HG03103 (cell line): ENCODE results near the gene ARHGEF28.

Experiments used
- ATAC-seq: cut with Tn5 transposase; IDR thresholded peaks from one replicate; pipeline ENCODE4 v1.9.1; 2021; ENCODE audit warnings: low read depth; ENCODE audit not compliant: unreplicated experiment

ARHGEF28 gene

DNA sequence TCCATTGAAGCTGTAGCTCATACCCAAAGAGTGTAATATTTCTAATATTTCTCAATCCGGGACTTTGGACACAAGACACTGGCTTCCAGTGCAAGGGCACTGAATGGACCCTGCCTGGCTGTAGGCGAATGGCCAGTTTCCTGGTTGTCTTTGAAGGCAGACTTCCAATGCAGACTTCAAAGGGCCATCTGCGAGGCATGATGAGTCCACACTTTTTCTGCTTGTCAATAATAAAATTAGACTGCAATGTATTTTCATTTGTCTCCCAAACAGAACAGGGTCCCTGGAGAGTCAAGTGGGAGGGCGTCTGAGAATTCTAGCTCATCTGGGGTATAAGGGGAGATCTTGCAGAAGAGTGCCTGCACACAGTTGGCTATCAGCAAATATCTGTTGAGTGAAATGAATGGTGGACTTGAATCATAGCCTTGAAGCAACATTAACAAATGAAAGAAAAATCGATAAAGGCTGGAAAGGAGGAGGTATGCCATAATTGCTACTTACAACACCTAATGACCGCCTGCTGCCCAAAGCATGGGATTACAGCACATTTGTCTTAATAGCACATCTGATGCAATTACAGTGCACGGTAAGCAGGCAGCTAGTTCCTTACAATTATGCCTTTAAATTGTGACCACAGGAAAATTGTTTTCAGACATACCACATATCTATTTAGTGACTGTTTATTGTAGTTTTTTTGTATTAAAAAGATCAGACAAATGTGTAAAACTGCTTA is 137.5 kb downstream of the ARHGEF28 start:
- ATAC-seq, result no peak

DNA sequence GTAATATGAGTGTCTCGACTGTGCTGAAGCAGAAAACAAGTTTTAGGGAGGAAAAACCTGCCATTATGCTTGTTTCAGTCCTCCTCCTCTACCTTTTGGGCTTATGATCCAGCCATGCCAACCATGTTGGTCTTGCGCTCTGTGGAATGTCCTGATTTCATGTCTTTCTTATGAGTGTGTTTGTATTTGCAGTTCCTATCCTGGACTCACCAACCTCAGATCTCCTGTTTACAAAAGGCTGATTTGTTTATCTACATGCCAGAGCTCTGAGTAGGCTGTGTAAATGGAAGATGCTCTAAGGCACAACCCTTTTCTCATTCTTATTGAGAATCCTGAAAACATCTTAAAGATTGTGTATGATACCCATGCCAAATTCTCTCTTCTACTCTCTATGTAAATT is 138.6 kb downstream of the ARHGEF28 start:
- ATAC-seq, result no peak

DNA sequence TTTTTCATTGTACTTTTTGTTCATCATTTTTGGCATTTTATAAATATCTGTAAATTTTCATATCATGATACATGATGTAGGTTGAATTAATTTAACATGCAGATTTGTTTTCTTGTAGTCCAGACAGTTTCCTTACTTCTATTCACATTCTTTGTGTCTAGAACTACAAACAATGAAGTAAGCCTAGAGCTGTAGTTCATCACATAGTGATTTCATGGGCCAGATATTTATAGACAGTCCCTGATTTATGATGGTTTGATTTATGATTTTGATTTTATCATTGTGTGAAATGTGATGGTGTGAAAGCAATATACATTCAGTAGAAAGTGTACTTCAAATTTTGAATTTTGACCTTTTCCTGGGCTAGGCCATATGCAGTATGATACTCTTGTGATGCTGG is 139.0 kb downstream of the ARHGEF28 start:
- ATAC-seq, result no peak

DNA sequence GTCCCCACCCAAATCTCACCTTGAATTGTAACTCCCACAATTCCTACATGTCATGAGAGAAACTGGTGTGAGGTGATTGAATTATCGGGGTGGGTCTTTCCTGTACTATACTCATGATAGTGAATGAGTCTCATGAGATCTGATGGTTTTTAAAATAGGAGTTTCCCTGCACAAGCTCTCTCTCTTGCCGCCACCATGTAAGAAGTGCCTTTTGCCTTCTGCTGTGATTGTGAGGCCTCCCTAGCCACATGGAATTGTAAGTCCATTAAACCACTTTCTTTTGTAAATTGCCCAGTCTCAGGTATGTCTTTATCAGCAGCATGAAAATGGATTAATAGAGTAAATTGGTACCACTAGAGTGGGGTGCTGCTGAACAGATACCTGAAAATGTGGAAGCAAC is 140.9 kb downstream of the ARHGEF28 start:
- ATAC-seq, result no peak

DNA sequence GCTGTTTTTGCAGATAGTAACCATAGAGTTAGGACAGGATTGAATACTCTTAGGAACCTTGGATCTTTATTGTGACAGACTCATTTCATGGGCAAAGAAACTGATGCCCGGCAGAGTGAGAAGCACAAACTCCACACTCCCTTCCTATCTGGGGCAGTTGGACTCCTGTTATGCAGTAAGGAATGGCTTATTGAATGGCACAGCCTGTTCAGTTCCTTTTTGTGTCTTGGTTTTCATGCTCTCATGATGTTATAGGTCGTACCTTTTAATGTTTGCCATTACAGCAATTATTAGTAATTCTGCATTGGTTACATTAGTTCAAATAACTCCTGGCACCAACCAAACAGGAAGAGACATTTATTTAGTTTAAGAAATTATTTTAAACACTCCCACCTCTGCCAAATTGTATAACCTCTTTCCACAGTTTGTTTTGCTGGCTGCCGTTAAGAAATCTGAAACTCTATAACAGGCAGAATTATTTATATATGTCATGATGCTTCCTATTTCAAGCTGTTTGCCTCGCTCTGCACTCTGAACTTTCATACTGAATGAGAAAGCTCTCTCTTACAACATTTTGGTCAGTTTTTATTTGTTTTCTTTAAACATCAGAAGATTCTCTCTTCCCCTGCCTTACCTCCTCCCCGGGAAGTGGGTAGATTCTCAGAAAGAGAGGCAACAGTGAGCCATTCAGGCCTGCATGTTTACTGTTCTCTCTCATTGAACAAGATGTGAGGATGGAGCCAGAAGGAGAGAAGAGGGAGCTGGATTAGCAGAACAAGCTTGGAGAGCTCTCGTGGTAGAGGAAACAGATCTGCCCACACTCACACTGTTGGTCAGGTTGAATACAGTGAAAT is 144.4 kb downstream of the ARHGEF28 start:
- no peak for ATAC-seq

DNA sequence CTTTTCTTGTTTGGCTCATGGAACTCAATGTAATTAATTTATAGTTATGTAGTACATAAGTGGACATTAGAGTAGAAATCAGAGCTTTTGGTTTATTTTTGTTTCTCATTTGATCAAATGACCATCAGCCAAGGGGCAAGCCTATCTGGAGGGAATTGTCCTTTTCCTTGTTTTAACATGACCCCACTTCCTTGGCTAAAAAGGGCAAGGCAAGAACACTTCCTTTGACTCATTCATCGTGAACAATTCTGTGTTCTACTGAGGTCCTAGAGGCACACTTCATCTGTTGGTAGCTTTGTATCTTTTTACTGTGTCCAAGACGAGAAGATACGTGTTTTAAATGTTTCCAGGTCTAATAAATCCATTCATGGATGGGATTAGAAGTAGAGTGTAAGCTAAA is 148.9 kb downstream of the ARHGEF28 start:
- ATAC-seq, result no peak

DNA sequence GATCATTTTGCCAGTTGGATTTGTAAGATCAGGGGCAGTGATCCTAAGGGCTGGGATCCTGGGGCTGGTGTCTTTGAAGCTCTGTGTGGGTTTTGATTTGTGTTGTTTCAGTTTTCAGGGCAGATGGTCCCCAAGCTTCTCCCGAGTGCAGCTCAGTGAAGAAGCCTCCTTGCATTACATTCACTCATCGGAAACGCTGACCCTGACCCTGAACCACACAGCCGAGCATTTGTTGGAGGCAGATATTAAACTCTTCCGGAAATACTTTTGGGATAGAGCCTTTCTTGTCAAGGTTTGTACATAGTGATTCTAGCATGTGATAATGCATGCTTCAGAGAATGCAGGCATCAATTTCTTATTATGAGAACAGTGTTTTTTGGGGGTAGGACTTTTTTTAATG is 150.4 kb downstream of the ARHGEF28 start:
- no peak for ATAC-seq

DNA sequence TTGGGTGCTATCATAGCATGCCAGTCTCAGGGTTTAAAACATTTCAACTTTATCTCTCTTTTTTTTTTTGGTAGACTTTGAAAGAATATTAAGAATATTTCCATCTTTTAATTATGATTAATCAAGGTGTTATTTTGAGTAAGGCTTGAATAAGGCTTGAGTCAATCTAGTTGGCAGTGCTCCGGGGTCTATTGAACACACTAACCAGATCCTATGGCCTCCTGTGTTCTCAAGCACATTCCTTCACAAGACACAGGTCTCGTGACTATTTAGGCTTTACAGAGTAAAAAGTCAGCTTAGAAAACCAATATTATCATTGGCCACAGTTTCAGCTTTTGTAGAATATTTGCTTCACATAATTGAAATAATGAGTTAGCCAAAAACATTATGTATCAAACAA is 151.2 kb downstream of the ARHGEF28 start:
- no peak for ATAC-seq

DNA sequence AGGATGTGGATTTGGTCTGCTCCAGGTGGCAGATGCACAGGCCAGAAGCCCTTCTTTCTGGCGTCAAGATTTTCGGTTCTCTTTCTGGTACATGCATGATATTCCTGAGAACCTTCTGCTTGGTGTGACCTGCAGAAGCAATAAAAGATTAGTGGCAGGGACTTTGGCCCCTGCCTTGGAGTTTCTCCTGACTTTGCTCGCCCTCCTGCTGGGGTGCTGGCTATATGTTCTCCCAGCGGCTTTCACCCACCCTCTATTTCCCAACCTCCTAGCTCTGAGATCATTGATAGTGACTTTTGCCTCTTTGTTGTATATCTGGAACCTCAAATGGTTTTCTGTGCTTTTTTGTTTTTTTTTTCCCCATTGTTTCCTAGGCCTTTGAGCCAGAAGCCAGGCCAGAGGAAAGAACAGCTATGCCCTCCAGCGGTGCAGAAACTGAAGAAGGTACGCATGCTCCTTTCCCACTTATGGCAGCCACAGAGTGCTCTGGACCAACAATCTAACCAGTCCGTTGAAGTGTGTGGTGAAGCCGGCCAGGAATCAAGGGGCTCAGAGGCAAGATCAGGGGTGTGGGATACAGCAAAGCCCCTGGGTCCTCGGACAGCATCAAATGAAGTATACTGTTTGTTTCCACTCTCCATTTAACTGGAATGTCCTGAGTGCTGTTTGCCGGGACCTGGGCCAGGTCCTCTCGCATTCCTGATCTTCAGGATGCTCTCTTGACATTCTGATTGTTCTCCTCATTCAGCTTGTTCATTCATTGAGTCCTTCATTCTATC is 154.5 kb downstream of the ARHGEF28 start:
- ATAC-seq, result no peak

DNA sequence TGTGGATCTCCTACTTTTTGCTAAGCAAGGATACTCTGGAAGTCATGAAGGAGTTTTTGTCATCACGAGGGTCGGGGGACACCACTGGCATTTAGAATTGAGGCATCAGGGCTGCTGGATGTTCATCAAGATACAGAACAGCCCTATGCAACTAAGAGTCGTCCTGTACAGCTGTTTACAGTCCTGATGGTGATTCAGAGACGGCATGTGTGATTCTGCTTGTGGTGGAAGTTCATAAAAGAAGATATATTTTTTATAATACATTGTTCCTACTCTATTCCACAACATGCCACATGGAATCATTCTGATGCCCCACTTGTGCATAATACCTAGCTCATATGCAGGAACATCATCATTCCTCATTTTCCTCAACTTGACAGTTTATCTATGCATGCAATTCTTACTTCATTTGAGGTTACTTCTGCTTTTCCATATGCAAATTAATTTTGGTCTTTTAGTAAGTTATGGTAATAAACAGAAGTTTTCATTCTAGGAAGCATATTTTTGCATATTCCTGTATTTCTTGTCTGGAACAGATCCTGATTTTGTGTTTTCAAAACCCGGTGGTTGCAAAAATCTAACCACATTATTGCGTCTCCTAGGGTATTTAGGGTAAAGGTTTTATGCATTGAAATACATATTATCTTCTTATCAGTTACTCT is 155.2 kb downstream of the ARHGEF28 start:
- no peak for ATAC-seq

DNA sequence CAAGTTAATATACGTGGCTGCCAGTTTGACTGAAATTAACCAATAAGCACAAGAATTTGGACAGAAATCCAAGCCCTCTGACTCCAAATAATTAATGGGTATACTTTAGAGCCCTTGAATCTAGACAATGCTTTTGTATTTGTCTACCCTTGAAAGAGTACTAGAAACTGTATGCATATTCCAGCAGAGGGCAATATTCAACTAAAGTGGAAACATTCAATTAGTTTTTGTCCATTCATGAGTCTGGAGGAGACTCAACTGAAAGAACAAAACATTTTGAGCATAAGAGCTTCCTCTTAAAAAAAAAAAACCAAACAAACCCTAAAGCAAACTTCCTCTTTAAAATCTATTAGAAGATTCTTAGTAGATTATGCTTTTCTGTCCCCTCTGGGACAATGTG is 157.8 kb downstream of the ARHGEF28 start:
- ATAC-seq, result no peak

DNA sequence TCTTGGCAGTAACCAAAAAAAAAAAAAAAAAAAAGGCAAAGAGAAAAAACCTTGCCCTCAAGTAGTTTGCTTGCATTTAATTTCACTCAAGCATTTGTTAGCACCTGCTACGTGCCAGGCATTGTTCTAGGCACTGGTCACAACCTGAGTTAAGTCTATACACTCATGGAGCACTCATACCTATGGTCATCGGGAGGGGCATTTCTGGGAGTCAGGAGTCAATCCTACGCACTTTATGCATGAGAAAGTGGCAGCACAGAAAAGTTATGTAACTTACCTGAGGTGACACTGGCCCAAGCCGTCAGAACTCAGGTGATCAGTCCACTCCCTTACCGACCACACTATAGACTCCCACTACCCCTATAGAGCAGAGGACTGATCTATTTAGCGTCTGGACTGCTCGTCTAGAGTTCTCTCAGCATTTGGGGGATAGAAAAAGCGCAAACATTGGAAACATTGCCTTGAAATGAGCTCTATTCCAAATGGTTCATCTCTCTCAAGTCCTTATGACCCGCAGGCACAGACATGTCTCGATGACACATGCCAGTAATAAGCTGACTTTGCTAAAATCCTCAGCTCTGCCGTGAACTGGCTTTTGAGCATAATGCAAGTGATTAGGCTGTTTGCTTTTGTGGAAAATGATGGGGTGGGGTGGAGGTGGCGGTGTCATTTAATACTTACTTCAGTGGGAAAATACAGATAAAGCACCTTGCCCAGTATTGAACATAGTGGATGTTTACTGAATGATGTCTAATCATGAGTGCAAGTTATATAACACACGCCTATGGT is 160.2 kb downstream of the ARHGEF28 start:
- ATAC-seq, result no peak

DNA sequence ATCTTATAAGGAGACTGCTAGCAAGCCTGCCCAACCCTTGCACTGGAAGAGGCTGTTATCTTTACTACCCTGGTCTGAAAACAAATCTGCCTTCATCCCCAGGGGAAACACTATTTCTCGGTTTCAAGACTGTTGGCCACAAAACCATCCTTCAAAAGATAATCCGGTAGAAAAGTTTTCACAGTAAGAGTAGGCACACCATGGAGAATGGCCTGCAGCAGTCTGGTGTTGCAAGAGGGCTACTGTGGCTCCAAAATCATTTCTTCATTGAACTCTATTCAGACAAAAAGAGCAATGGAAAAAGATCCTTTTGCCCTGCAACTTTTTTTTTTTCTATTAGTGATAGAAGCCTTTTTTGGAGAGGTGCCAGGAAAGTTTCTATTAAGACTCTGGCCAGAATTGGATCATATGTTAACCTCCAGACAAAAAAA is 163.9 kb downstream of the ARHGEF28 start:
- no peak for ATAC-seq

DNA sequence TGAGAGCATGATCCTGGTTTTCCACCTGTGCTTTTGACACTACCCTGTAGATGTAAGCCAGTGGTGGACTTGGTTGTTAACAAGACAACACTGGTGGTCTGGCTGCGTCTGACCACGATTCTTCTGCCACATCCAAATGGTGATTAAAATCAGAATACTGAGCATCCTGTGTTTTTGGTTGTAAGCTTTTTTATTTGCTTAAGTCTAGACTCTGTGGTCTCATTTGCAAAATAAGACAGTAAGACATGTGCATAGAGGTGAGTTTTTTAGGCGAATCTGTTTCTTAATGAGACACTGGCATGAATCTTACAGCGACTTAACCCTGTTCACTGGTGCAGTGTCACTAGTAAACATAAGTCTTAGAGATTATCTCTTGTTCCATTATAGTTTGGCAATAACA is 165.4 kb downstream of the ARHGEF28 start:
- no peak for ATAC-seq

DNA sequence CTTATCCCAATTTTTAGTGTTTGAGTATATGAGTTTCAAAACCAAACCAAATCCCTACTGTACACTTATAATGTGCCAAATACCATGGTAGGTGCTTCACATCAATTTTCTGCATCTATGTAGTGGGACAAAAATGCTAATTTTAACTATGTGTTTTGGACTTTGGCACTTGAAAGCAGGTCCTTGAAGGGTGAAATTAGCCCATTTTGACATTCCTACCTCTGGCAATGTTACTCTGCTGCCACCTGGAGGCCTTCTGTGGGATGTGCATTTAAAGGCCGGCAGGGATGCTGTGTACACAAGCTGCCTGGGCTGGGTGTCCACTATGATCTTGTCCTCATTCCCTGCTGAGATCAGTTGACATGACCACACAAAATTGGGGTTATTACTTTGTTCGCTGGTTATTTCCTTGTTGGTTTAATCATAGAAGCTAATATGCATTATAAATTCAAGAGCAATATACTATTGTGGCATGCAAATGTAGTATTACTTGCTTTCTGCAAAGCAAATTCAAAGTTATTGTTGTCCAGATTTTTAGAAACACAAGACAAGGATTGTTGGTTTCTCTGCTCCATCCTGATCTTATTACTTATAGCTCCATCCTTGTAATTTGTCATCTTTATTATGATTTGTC is 166.8 kb downstream of the ARHGEF28 start:
- no peak for ATAC-seq

DNA sequence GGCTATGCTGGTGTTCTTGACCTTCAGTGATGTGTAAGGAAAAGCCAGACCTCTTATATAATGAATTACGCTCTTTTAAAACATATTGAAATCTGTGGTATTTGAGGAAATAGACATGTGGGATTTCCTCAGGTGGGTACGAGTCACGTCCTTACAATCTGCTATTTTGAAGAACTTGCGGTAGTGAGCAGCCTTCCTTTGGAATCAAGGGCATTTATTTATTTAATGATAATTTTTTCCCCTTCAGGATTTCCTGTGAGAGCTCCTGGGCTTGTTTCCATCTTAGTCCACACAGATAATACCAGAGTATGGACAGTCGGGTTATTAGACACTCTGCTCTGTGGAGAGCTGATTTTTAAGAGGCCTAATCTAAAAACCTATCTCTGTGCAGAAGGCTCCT is 167.9 kb downstream of the ARHGEF28 start:
- no peak for ATAC-seq

DNA sequence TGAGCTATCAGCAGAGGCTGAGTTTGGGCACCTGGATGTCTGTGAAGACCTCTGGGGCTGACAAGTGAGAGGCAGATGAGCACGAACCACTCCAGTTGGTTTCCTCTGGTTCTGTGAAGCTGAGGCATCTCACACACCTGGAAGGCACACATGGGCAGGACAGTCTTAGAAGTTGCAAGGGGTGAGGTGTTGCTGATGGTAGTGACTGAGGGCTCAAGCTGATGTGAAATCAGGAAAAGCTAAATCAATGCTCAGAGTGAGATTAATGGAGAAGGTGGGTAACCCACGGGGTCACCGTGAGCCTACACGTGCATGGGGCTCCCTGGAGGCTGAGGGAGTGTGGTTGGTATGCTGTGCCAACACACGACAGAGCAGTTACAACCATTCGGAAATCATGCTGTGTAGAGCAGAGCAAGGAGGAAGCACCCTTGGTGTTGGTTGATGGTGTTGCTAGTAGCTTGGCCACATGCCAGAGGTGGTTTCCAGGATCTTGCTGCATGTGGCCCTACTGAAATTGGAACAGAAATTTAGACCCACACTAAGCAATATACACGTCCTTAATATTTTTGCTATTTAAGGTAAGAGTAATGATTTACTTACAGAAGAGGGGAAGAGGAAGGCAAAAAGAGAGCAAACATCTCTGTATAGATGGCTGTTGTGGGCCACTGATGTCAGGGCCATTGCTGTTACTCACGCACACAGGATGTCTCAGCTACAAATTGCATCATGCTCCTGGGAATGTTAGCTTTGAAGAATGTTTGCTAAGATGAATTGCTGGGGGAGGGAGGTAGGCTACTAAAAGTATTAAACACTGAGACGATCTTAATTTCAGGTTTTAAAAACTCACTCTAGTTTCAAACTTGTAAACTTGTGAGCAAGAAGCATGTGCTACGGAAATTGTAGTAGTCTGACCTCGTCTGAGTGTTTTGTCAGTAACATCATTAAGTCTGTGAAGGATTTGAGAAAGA is 170.5 kb downstream of the ARHGEF28 start:
- no peak for ATAC-seq

DNA sequence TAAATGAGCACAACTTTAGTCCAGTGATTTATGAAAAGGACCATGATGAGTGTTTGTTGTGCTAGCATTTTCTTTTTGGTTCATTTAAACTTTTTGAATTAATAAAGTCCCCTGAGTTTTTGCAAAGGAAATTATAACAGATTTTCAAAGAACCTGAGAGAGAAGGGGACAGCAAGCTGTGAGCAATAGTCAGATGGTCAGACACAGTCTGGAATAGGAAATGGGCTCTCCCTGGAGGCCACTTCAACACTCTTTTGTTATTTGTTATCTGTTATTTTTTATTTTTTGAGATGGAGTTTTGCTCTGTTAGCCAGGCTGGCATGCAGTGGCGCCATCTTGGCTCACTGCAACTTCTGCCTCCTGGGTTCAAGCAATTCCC is 171.1 kb downstream of the ARHGEF28 start:
- no peak for ATAC-seq
